Colon (tissue), 2 donors: Measurements from ENCODE around the gene CLDN10.

Experiments
- FAIRE-seq: peaks from 2 replicates; lab custom pipeline; 2012; peaks lifted over from hg19 to GRCh38; lab: Jason Lieb, UNC
- donor health status: control.
- donor health status: control.

CLDN10 gene

GRCh38 chr13:95601906-95602305 is 49.4 kb downstream of the CLDN10 start:
- FAIRE-seq = no peak

- no peak for FAIRE-seq
Observed at GRCh38 chr13:95603887-95604555, 51.5 kb downstream of the CLDN10 start.

GRCh38 chr13:95604556-95604915 is 52.0 kb downstream of the CLDN10 start:
- FAIRE-seq = no peak

GRCh38 chr13:95605448-95606125 is 53.1 kb downstream of the CLDN10 start:
- no peak for FAIRE-seq

GRCh38 chr13:95607366-95607765 is 54.8 kb downstream of the CLDN10 start:
- FAIRE-seq = no peak

- no peak for FAIRE-seq
Observed at GRCh38 chr13:95608640-95609323, 56.3 kb downstream of the CLDN10 start.

GRCh38 chr13:95614641-95615245 is 62.2 kb downstream of the CLDN10 start:
- no peak for FAIRE-seq

GRCh38 chr13:95615539-95615938 is 63.0 kb downstream of the CLDN10 start:
- FAIRE-seq = no peak

GRCh38 chr13:95620030-95620824 is 67.7 kb downstream of the CLDN10 start:
- FAIRE-seq = no peak

- no peak for FAIRE-seq
Observed at GRCh38 chr13:95620825-95621498, 68.4 kb downstream of the CLDN10 start.

GRCh38 chr13:95623141-95623540 is 70.6 kb downstream of the CLDN10 start:
- no peak for FAIRE-seq

GRCh38 chr13:95624020-95624419 is 71.5 kb downstream of the CLDN10 start:
- FAIRE-seq = no peak

GRCh38 chr13:95626768-95627167 is 74.2 kb downstream of the CLDN10 start:
- no peak for FAIRE-seq

- no peak for FAIRE-seq
Observed at GRCh38 chr13:95627590-95627989, 75.1 kb downstream of the CLDN10 start.

GRCh38 chr13:95628488-95628887 is 76.0 kb downstream of the CLDN10 start:
- no peak for FAIRE-seq

GRCh38 chr13:95629071-95629470 is 76.6 kb downstream of the CLDN10 start:
- no peak for FAIRE-seq
